ENCODE results near the gene NCLN. TPM values are rescaled to one million over a fixed set of nuclear protein-coding genes. Genes with fewer than 3 reads are reported as not detected.
"Not testable (repeated sequence)": the region's sequence is repeated elsewhere in the genome, so short reads cannot be mapped to it uniquely, and the experiment has no call there.

NCLN gene
- polyA plus RNA-seq, 1 donor: 35.9 TPM

DNA sequence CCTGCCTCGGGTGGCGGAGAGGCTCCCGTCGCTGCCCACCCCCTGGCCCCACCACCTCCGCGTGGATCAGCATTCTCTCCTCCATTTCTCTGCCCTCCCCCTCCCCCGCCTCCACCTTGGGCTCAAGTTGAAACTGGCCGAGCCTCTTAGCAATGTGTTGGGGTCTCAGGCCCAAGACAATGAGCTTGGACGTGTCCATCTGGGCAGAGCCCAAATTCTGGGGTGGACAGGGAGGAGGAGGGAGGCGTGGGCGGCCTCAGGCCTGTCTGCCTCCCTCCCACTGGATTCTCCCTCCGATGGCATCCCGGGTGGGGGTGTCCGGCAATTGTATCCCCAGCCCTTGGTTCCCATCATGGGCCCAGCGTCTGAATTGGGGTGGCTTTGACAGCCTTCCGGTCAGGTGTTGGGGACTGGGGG is 40.0 kb downstream of the NCLN start:
- no peak for DNase-seq

DNA sequence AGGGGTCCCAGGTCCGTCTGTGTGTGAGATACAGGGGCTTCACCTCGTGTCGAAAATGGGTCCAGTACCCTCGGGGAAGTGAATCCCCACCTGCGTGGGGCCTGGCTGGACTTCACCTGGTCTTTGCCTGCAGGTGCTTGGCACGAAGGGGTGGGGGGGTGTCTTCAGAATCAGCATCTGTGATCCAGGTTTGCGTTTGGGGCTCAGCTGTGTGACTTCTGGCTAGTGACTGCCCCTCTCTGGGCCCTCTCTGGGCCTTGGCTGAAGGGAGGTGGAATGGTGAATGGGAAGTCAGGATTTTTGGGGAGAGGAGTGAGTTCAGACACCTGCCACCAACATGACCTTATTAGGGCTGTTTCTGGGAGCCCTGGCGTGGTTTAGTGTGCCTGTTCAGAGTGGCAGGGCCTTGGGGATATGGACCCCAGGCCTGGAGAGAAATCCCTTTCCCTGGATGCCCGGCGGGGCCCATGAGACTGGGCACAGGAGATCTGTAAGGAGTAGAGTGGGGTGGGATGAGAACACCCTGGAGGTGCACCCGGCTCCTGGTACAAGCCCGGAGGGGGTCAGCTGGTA is 41.4 kb downstream of the NCLN start:
- no peak for DNase-seq

DNA sequence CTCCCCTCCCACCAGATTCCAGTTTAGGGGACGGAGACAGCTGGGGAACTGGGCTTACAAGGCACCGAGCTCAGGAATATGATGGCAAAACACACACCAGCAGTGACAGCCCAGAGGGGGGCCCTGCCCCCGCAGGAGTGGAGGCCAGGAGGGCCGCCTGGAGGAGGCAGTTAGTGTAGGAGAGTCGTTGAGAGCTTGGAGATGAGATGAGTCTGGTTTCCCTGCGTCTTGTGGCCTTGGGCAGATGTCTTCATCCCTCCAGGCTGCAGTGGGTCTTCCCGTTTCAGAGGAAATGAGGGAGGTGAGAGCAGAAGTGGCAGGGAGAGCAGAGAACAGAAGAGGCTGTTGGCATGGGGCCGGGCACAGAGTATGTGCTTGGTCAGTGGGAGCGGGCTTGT is 43.6 kb downstream of the NCLN start:
- DNase-seq: no peak

DNA sequence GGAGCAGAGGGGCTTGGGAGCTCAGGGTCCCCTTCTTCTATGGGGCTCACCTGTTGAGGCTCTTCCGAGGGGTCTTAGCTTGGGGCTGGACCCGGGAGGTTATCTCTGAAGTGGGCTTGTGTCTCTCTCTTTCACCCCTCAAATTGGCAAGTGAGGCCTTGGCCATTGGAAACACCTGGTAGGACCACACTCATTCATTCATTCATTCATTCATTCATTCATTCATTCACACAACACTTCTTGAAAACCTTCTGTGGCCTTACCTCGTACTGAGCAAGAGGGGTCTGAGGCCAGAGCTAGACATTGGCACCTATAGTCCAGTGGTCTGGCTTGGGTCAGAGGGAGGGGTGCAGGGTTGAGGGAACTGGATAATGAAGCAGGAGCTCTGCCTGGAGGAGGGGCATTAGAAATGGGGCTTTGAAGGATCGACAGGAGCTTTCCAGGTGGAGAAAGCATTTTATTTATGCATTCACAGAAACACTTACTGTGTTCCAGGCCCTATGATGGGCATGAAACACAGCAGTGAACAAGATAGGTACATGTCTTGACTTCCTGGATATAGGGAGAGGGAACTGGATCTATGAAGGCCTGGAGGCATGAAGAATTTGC is 44.3 kb downstream of the NCLN start:
- no peak for DNase-seq

DNA sequence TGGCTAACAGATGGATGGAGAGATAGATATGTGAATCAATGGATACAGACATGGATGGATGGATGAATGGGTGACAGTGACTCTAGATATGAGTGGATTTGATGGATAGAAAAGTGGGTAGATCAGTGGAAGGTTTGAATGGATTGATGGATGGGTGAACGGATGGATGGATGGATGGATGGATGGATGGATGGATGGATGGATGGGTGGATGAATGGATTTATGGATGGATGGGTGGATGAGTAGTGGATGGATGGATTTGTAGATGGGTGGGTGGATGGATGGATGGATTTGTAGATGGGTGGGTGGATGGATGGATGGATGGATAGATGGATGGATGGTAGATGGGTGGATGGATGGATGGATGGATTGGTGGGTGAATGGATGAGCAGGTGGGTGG is 45.6 kb downstream of the NCLN start:
- no peak for DNase-seq

DNA sequence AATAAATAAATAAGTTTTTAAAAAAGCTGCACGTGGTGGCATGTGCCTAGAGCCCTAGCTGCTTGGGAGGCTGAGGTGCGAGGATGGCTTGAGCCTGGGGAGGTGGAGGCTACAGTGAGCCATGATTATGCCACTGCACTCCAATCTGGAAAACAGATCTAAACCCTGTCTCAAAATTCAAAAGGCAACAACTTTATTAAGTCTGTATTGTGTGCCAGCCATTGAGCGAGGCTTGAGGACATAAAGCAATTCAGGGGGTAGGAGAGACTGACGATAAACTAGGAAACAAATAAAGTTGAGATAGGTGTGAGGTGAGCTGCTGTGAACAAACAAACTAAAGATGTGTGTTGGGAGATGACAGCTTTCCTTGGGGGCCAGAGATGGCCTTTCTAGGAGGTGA is 47.4 kb downstream of the NCLN start:
- no peak for DNase-seq

DNA sequence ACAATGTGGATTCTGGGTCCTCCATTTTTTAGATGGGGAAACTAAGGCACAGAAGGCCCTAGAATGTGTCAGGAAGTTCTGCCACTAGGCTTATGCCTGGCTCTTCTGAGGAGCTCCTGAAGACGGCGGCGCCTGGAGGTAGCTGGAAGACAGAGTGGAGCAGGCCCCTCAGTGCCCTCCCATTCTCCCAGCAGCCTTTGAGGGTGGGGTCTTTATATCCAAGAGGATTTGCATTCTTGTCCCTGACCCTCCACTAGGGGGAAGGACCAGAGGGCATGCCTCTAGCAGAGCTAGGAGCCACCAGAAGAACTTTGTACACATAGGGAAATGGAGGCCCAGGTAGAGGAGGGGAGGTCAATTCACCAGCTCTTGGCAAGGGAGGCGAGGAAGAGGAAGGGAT is 48.1 kb downstream of the NCLN start:
- no peak for DNase-seq

DNA sequence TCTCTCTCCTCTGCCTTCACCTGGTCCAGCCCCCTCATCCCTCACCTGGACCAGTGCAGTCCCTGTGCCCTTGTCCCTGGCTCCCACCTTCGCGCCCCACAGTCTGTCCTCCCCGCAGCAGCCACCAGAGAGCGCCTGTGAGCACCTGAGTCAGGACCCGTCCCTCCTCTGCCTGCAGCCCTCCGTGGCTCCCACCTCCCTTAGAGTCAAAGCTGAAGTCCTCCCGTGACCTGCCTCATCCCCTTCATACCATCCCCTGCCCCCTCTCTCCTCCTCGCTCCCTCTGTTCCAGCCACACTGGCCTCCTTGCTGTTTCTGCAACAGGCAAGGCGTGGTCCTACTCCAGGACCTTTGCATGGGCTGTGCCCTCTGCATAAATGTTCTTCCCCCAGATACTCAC is 49.1 kb downstream of the NCLN start:
- no peak for DNase-seq

DNA sequence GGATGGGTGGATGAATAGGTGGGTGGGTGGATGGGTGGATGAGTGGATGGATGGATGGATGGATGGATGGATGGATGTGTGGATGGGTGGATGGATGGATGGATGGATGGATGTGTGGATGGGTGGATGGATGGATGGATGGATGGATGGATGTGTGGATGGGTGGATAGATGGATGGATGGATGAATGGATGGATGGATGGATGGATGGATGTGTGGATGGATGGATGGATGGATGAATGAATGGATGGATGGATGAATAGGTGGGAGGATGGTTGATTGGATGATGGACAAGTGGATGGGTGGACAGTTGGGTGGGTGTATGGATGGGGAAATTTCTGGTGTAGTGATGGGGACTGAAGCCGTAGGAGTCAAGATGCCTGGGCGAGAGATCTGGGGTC is 49.9 kb downstream of the NCLN start:
- not testable (repeated sequence) for DNase-seq

DNA sequence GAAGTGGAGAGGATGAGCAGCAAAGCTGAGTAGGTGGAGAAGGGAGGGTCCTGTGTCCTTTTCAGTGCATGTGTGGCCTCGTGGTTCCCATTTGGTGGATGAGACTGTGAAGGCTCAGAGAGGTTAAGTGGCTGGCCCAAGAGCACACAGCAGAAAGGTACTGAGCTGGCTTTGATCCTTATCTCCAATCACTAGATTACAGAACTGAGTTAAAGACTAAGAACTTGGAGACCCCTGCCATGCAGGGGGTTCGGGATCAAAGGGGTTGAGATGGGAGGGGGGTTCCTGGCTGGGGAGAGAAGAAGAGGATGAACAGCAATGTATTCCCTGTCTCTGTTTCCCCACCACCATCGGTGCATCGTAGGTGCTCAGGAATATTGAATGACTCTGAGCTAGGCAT is 50.5 kb downstream of the NCLN start:
- DNase-seq: no peak

DNA sequence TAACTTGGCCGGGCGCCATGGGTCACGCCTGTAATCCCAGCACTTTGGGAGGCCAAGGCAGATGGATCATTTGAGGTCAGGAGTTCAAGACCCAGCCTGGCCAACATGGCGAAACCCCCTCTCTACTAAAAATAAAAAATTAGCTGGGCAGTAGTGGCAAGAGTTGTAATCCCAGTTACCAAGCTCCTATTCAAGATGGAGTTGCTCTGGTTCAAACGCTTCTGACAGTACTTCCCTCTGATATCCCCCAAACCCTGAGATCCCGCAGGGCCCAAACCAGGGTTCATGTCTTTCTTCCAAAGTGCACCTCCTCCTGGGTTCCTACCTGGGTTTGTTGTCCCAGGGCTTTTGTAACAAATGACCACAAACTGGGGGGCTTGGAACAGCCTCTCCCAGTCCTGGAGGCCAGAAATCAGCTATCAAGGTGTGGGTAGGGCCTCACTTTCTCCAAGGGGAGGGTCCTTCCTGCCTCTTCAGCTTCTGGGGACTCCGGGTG is 52.4 kb downstream of the NCLN start:
- no peak for DNase-seq

DNA sequence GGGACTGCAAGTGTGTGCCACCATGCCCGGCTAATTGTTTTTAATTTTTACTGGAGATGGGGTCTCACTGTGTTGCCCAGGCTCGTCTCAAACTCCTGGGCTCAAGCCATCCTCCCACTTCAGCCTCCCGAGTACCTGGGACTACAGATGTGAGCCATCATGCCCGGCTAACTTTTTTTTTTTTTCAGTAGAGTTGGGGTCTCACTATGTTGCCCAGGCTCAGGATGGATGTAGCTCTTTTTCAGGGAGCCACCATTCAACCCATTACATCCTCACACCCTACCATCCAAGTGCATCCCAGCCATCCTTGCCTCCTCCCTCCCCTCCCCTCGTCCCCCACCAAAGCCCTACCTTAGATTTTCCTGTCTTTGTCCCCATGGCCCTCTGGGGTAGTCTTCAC is 53.6 kb downstream of the NCLN start:
- DNase-seq: no peak

DNA sequence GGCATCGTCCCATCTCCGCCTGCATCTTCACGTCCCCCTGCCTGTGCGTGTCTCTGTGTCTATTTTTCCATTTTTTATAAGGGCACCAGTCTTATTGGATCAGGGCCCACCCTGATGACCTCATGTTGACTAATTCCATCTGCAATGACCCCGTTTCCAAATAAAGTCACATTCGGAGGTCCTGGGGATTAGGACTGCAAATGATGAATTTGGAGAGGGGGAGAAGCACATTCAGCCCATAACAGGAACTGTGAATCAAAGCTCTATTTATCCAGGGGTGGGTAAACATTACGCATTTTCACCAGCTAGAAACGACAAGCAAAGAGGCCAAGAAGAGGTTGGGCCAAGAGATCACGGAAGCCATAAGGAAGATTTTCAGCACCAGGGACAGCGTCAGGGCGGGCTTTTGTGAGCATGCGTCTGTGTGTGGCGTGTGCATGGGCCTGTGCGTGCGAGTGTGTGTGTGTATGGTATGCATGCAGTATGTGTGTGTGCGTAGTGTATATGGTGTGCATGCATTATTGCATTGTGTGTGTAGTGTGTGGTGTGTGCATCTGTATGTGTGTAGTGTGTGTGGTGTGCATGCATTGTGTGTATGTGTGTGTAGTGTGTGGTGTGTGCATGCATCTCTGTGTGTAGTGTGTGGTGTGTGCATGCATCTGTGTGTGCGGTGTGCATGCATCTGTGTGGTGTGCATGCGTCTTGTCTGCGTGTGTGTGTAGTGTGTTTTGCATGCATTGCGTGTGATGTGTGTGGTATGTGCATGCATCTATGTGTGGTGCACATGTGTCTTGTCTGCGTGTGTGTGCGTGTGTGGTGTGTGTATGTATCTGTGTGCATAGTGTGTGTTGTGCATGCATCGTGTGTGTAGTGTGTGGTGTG is 58.3 kb downstream of the NCLN start:
- peak; percentile 54 for DNase-seq

DNA sequence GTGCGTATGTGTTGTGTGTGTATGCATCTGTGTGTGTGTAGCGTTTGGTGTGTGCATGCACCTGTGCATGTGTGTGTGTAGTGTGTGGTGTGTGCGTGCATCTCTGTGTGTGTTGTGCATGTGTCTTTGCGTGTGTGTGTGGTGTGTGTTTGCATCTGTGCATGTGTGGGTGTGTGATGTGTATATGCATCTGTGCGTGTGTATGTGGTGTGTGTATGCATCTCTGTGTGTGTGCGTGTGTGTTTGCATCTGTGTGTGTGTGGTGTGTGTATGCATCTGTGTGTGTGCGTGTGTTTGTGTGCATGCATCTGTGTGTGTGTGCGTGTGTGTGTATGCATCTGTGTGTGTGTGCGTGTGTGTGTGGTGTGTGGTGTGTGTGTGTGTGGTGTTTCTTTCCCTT is 59.3 kb downstream of the NCLN start:
- DNase-seq: no peak

DNA sequence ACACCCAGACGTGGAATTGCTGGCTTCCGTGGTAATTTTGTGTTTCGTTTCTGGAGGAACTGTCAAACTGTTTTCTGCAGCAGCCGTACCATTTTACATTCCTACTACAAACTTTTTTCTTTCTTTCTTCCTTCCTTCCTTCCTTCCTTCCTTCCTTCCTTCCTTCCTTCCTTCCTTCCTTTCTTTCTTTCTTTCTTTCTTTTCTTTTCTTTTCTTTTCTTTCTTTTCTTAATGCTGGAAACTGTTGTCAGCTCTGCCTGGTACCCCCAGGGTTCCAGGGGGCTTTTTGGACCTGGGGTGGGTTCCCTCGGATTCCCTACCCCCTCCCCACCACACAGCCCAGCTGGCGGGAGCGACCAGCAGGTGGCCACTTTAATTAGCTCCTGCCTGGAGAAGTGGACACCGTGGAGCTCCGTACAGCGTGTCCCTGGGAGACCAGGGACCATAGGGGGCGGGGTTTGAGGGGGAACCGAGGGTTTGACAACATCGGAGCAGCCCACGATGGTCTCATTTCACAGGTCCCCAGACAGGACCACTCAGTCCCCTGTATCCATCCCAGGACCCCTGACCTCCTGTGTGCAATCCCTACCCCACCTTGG is 63.1 kb downstream of the NCLN start:
- DNase-seq: no peak

DNA sequence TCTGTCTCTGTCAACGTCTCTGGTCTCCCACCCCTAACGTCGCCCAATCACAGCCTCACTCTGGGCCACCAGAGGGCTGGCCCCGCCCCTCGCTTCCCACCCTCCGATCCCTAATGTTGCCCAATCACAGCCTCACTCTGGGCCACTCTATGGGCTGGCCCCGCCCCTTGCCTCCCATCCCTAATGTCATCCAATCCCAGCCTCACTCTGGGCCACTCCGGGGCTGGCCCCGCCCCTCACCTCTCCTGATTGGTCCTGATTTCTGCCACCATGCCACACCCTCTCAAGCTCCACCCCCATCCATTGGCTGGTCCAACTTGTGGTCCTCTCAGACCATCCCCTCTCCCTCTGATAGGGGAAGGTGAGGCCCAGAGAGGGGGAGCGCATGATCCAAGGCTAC is 63.7 kb downstream of the NCLN start:
- no peak for DNase-seq

DNA sequence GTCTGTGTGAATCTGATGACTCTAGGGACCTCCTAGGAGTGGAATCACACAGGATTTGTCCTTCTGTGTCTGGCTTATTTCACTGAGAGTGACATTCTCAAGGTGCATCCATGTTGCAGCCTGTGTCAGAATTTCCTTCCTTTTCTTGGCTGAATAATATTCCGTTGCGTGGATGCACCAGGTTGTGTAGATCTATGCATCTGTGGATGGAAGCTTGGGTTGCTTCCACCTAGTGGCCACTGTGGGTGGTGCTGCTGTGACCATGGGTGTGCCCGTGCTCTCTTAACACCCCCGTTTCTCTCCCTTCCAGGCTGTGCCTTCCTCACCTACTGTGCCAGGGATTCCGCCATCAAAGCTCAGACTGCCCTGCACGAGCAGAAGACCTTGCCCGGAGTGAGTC is 64.9 kb downstream of the NCLN start:
- DNase-seq: no peak

DNA sequence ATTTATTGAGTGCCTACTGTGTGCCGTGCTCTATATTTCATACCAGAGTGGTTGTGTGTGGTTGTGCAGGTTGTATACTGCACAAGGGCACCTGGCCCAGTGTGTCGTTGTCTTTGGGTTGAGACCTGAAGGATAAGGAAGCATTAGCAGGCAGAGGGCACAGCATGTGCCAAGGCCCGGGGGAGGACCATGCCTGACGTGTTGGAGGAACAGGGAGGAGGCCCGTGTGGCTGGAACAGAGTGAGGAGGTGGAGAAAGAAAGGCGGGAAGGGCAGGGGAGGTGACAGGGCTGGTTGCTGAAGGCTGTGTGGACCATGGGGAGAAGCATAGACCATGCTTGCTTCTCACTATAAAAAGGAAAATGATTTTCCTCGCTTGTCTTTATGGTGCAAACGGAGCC is 65.5 kb downstream of the NCLN start:
- no peak for DNase-seq

DNA sequence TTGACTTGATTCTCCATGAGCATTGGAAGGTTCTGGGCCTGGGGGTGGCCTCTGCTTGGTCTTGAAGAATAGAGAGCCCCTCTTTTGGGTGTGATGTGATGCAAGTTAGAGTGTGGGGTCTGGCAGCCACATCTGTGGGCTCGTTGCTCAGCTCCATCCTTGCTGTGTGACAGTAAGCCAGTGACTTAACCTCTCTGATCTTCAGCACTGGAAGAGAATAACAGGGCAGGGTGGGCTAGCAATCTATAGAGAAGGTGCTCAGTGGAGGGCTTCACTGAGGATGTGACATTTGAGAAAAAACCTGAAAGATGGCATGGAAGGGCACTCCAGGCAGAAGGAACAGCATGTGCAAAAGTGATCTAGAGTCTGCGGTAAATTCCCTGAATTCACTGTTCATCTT is 66.9 kb downstream of the NCLN start:
- no peak for DNase-seq

DNA sequence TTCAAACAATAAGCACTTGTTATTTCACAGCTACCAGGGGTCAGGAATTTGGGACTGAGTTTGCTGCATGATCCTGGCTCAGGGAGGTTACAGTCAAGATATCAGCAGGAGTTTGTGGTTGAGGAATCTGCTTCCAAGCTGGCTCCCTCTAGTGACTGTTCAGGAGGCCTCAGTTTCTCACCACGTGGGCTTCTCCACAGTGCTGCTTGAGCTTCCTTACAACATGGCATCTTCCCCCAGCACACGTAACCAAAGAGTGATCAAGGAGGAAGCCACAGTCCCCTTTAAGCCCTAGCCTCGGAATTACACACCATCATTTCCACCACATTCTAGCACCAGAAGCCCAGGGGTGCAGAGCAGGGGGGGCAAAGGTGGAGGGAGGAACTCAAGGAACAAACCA is 67.5 kb downstream of the NCLN start:
- DNase-seq: no peak

DNA sequence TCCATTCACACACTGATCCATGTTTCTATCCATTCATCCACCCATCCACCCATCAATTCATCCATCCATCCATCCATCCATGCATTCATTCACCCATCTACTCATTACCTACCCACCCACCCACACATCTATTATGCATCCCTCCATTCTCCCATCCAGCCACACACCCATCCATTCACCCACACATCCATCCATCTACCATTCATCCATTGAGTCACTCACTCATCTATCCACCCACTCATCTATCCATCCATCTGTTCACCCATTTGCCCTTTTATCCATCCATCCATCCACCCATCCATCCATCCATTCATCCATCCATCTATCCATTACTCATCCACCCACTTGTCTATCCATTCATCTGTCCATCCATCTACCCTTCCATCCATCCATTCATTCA is 68.8 kb downstream of the NCLN start:
- no peak for DNase-seq

DNA sequence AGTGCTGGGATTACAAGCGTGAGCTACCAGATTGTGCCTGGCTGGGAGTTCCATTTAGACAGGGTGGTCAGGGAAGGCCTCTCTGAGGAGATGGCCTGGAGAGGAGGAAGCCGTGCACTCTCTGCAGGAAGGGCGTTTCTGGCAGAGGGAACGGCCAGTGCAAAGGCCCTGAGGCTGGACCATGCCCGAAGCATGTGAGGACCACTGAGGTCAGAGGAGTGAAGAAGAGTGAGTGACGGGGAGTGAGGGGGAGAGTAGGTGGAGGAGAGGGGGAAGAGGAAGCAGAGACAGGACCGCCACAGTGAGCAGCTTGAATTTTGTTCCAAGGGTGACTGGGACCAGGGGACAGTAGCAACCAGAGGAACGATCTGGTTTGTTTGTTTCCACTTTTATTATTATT is 71.3 kb downstream of the NCLN start:
- no peak for DNase-seq
